Tibial artery (tissue), 4 donors: Measurements from ENCODE around the gene PTPN6.

Source experiments
- DNase-seq, 2 donors: peaks; one replicate each; pipeline ENCODE4 v3.0.0-alpha.2; 2019
- H3K27ac ChIP-seq, 2 donors: fragments of 200-600 bp; sonication (generic) in 1 of 2; 1 replicate in 1 of 2; 2 replicates in 1 of 2; pipeline ENCODE4 v1.5.1; 2018 to 2019; ENCODE audit warnings: mild to moderate bottlenecking in 1 of 2
- H3K27me3 ChIP-seq, 2 donors: fragments of 200-600 bp; sonication (generic) in 1 of 2; one replicate each; pipeline versions ENCODE4 v1.5.1 to v1.6.0; 2016 to 2019
- H3K36me3 ChIP-seq, 3 donors: fragments of 200-600 bp; sonication (generic) in 2 of 3; one replicate each; pipeline ENCODE4 v1.5.1; 2016 to 2019; ENCODE audit warnings: mild to moderate bottlenecking in 2 of 3
- H3K4me1 ChIP-seq, 4 donors: fragments of 200-600 bp; sonication (generic) in 2 of 4; 1 replicate in 3 of 4; 2 replicates in 1 of 4; pipeline ENCODE4 v1.5.1; 2016 to 2019
- H3K4me3 ChIP-seq, 2 donors: fragments of 200-600 bp; sonication (generic) in 1 of 2; 1 replicate in 1 of 2; 2 replicates in 1 of 2; pipeline ENCODE4 v1.5.1; 2018 to 2019; ENCODE audit warnings: mild to moderate bottlenecking in 2 of 2
- H3K9me3 ChIP-seq, 3 donors: fragments of 200-600 bp; sonication (generic) in 1 of 3; one replicate each; pipeline ENCODE4 v1.5.1; 2016 to 2019
- intact Hi-C: fragments of 100-400 bp; cut with DNase I; formaldehyde crosslinking; loops from one replicate; pipeline ENCODE4 v1.15.0; 2023; ENCODE audit warnings: low total_unique reads
- TF ChIP-seq, protein P1 (sequence below), 2 experiments: fragments of 200-600 bp in 1 of 2; fragments of 450-650 bp in 1 of 2; IDR thresholded peaks; one replicate each; pipeline ENCODE4 v1.5.1; 2017 to 2019; ENCODE audit warnings: antibody characterized with exemption in 2 of 2, mild to moderate bottlenecking in 1 of 2, moderate library complexity in 1 of 2

Gene PTPN6

DNA sequence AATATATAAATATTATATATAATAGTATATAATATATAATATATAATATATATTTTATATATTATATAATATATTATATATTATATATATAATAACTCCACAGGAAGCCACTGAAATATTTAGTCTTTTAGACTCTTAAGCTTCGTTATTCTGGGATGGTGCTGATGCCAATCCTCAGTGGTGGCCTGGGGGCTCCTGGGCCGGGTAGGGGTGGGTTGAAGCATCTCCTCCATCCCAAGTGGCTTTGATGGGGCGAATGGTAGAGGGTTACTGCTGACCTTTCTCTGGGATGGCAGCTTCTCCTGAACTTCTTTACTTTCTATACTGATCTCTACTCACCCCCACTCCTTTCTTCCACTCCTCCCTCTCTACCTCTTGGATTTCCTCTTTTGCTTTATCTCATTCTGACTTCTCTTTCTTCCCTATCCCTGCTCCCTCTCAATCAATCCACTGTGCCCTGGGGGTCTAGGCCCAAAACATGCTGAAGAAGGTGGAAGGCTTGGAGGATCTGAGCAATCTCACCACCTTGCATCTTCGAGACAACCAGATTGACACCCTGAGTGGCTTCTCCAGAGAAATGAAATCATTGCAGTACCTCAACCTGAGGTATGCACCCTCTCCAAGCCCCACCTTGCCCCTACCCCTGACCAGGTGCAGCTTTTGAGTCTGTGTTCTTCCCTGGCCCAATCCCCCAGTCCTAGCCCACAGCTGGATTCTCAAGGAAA is 41.6 kb upstream of the PTPN6 start:
- H3K27me3 ChIP-seq: no peaks in the 10 kb centered on the region
- intact Hi-C loops: no loop called here
- H3K27ac ChIP-seq: no peak overlapping the region
- H3K36me3 ChIP-seq: peaks cover 0 to 14% (median 14%) of the 10 kb centered on the region in 3 donors
- peaks cover 0 to 14% (median 11%) of the 10 kb centered on the region in 4 donors for H3K4me1 ChIP-seq
- DNase-seq: no peak
- no peaks in the 10 kb centered on the region for H3K9me3 ChIP-seq
- TF ChIP-seq, protein P1, sequence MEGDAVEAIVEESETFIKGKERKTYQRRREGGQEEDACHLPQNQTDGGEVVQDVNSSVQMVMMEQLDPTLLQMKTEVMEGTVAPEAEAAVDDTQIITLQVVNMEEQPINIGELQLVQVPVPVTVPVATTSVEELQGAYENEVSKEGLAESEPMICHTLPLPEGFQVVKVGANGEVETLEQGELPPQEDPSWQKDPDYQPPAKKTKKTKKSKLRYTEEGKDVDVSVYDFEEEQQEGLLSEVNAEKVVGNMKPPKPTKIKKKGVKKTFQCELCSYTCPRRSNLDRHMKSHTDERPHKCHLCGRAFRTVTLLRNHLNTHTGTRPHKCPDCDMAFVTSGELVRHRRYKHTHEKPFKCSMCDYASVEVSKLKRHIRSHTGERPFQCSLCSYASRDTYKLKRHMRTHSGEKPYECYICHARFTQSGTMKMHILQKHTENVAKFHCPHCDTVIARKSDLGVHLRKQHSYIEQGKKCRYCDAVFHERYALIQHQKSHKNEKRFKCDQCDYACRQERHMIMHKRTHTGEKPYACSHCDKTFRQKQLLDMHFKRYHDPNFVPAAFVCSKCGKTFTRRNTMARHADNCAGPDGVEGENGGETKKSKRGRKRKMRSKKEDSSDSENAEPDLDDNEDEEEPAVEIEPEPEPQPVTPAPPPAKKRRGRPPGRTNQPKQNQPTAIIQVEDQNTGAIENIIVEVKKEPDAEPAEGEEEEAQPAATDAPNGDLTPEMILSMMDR (IDR thresholded peaks at IDR 0.05): no peak
- H3K4me3 ChIP-seq: no peak overlapping the region

DNA sequence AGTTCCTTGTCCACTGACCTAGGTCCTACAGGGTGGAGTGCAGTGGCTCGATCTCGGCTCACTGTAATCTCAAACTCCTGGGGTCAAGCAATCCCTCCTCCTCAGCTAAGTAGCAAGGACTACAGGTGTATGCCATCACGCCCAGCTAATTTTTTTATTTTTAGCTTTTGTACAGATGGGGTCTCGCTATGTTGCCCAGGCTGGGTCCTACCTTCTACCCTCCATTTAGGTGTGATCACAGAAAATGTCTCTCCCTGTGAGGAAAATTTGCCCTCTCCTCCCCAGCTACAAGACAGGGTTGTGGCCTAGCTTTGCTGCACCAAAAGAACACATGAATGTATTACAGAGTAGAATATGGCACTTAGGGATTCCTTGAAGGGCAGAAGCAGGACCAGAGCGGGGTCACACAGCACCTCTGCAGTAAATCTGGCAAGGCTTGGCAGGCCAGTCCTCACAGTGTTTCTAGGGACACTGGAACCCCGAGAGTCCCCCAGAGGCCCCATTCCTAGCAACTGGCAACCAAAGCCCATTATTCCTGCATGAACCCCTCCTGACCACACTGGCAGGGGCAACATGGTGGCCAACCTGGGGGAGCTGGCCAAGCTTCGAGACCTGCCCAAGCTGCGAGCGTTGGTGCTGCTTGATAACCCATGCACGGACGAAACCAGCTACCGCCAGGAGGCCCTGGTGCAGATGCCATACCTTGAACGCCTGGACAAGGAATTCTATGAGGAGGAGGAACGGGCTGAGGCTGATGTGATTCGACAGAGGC is 38.8 kb upstream of the PTPN6 start:
- DNase-seq: peak in 1 of 2 donors; percentile 65
- TF ChIP-seq, protein P1 (IDR thresholded peaks at IDR 0.05): no peak
- H3K9me3 ChIP-seq: no peaks in the 10 kb centered on the region
- H3K36me3 ChIP-seq: peaks cover 0 to 20% (median 13%) of the 10 kb centered on the region in 3 donors
- H3K27me3 ChIP-seq: no peaks in the 10 kb centered on the region
- H3K4me3 ChIP-seq: no peak overlapping the region
- intact Hi-C loops: no loop called here
- peaks cover 0 to 19% (median 16%) of the 10 kb centered on the region in 4 donors for H3K4me1 ChIP-seq
- H3K27ac ChIP-seq: peak overlapping the region in 1 of 2 donors; percentile 96

DNA sequence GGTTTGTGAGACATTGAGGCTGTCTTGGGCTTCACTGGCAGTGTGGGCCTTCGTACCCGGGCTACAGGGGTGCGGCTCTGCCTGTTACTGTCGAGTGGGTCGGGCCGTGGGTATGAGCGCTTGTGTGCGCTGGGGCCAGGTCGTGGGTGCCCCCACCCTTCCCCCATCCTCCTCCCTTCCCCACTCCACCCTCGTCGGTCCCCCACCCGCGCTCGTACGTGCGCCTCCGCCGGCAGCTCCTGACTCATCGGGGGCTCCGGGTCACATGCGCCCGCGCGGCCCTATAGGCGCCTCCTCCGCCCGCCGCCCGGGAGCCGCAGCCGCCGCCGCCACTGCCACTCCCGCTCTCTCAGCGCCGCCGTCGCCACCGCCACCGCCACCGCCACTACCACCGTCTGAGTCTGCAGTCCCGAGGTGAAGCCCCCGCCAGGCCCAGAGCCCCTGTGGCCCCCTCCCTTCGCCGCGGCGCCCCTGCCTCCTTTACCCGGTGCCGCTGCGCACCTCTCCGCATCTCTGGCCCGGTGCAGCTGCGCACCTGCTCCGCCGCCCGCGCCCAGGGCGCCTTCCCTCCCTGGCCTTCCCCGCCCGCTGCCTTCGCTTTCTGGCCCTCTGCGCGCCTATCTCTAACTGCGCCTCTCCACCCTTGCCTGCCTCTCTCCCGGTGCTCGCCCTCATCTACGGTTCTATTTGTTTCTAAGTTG is 36.8 kb upstream of the PTPN6 start, which contains the start of gene ENO2:
TSS of gene ENO2 (plus strand) at position 335 of the 701 bp plus-strand sequence. CDS start 1,253 bp downstream, outside the sequence.
- Histone ChIP-seq H3K9me3 (no peaks in the 10 kb centered on the region), H3K36me3 (peaks cover 0 to 34% (median 15%) of the 10 kb centered on the region in 3 donors), H3K4me3 (peak within 1 kb of the TSS; percentile 68 to 72), H3K27me3 (no peaks in the 10 kb centered on the region), H3K27ac (peak within 1 kb of the TSS; percentile 96 to 97), H3K4me1 (peaks cover 0 to 19% (median 16%) of the 10 kb centered on the region in 4 donors)
- intact Hi-C loops: no loop called here
- TF ChIP-seq, protein P1 (IDR thresholded peaks at IDR 0.05): no peak
- DNase-seq: peak; percentile 81 to 93

DNA sequence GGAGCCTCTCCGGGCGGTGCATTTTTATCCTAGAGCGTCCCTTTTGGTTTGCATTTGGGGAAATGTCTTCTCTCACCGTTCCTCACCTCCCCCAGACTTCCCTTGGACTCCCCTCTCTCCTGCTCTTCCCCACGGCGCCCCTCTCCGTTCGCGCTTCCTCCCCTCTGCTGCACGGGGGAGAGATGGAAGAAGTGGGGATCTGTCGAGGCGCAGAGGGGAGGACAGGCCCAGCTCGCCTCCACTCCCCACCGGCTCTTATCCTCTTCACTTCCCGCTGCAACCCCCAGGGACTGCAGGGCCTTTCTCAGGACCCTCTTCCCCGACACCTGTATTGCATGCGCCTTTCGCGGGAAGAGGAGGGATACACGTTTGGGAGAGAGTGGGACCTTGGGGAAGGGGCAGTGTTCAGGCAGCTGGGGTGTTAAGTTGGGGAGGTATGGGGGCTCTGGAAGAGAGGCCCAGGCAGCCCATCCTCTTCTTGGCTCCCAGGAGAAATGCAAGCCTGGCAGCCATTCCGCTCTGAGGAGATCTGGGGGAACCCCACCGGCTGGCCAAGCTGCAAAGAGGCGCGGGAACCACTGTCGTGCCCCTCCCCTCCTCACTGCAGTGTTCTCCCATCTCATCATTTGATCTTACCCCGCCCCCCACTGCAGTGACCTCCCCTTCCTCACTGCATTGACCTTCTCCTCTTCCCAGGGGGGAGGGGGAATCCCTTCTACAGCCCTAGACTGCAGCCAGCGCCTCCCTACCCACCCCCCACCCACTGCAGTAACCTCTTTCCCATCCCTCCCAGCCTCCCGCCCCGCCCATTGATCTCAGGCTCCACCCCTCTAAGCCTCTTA is 36.0 kb upstream of the PTPN6 start:
- DNase-seq: peak in 1 of 2 donors; percentile 82
- no peaks in the 10 kb centered on the region for H3K9me3 ChIP-seq
- no peaks in the 10 kb centered on the region for H3K27me3 ChIP-seq
- H3K4me1 ChIP-seq: peaks cover 0 to 19% (median 16%) of the 10 kb centered on the region in 4 donors
- intact Hi-C loops: no loop called here
- TF ChIP-seq, protein P1 (IDR thresholded peaks at IDR 0.05): no peak
- peak overlapping the region; percentile 96 to 97 for H3K27ac ChIP-seq
- peak overlapping the region; percentile 68 to 72 for H3K4me3 ChIP-seq
- H3K36me3 ChIP-seq: peaks cover 0 to 40% (median 15%) of the 10 kb centered on the region in 3 donors
